NK-92 (cell line): Measurements from ENCODE around the gene SLC14A1.

Experiments used
- DNase-seq: peaks from one replicate; lab custom pipeline; 2025; ENCODE audit not compliant: unreplicated experiment; lab: John Stamatoyannopoulos, UW

SLC14A1 gene

DNA sequence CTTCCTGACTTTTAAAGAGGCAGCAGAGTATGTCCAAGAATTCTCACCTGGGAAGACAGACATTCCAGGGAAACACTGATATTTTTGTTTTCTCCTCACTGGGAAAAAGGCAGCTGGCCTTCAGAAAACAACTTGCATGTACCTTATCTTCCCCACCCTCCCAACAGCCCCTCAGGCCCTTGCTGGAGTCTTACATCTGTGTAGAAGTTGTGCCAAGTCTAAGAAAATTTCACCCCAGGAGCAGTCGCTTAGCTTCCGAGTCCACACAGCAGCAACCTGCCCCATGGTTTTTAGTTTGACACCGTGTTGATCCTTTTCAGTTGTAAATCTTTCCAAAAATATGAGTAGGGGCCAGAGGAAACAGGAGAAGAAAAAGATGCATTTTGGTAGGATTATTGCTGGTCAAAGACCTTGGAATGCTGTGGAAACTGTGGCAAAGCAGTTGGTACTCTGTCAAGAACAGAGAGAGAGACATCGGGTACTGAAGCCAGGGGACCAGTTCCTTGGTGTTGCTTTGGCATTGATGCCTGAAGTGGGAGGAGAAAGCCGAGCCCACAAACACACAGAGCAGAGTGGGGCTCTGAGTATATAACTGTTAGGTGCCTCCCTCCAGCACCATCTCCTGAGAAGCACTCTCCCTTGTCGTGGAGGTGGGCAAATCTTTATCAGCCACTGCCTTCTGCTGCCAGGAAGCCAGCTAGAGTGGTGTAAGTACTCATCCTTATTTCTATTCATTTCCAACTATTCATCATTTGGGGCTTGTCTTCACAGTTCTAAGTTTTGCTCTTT is at the start of gene SLC14A1:
TSS of gene SLC14A1 (plus strand) at position 615 of the 789 bp plus-strand sequence. CDS start 6,140 bp downstream, outside the sequence.
- DNase-seq, result no peak

GRCh38 chr18:45677276-45677807 is 46.6 kb upstream of the SLC14A1 start:
- DNase-seq, result no peak

DNA sequence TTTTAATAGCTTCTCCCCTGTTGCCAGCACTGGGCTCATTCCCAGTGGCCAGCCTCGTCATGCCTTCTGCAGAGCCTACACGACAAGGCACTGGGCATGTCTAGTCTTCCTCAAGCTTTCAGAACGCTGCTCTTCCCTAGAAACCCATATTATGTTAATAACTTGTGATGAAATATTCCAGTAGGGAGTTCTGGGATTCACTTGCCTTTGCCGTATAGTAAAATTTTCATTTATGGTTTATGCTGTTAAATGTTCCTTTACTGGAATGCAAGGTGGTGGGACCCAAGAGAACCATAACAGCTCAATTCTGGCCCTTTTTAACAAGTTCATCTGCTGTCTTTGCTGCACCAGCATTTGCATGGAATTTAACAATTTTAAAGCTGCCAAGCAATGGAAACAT is 45.5 kb upstream of the SLC14A1 start:
- no peak for DNase-seq

DNA sequence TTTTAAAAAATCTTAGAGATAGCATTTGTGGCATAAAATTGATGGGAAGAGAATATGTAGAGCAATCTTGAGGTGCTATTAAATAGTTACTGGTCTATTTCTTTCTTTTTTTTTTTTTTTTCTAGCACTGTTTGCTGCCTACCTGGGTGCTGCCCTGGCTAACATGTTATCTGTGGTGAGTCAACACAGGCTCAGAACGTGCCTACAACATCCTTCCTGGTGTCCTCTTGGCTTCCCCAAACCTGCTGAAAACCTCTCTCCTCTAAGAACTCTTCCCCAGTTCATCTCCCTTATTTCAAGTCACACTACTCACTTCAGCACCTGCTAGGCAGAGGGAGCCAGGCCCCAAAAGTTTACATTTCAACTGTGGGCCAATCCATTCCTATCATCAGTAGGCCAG is 45.1 kb upstream of the SLC14A1 start:
- no peak for DNase-seq

- no peak for DNase-seq
Observed at GRCh38 chr18:45680066-45680690, 43.8 kb upstream of the SLC14A1 start.

GRCh38 chr18:45682181-45682580 is 41.8 kb upstream of the SLC14A1 start:
- DNase-seq, result no peak

DNA sequence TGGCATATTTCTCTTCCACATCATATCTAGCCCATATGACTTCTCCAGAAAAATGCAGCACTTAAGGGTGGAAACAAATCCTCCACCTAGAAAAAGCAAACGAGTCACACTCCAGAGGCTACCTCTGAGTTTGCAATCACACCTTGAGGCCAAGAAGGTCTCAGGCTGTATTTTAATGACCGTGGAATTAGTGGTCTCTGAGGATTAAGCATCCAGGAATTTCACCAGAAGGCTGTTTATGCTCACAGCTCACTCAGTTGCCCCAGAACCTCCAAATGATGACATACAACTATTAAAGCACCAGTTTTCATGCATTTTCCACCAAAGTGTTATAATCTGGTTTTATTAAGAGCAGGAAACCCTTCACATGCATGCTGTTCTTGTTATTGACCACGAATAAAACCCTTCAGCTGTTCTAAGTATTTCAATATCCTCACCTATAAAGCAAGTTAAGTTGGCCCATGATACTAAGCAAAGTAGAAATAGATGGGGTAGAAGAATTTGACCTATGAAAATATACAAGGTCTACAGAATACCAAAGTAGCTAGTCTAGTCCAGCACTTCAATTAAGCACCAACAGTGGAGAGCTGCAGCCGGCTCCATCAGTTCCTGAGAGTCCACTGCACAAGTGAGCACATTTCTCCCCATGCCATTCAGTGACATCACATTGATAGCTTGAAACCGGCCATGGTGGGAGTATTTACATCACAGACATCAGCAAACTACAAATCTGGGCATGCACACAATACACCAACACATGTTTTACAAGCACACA is 39.5 kb upstream of the SLC14A1 start:
- no peak for DNase-seq

GRCh38 chr18:45686891-45687611 is 36.9 kb upstream of the SLC14A1 start:
- DNase-seq, result no peak

GRCh38 chr18:45687621-45688020 is 36.4 kb upstream of the SLC14A1 start:
- DNase-seq, result no peak

- no peak for DNase-seq
Observed at GRCh38 chr18:45688113-45688512, 35.9 kb upstream of the SLC14A1 start.

GRCh38 chr18:45688833-45689232 is 35.1 kb upstream of the SLC14A1 start:
- DNase-seq, result no peak

DNA sequence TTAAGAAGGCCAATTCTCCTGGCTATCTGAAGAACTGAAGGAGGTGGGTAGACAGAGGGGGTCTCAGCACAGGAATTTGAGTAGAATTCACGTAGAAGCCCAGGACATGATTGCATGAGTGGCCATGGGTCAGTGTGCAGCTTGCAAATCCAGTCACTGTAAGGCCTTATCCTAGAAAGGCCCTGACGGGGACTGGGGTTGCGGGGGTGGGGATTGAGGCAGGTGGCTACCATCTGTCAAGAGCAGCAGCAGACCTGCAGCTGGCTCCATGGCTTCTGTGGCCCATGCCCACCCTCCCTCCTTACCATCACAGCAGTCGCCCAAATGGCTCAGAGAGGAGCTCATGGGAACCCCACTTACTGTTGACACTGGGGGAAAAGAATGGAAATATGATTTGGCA is 34.6 kb upstream of the SLC14A1 start:
- DNase-seq, result no peak

DNA sequence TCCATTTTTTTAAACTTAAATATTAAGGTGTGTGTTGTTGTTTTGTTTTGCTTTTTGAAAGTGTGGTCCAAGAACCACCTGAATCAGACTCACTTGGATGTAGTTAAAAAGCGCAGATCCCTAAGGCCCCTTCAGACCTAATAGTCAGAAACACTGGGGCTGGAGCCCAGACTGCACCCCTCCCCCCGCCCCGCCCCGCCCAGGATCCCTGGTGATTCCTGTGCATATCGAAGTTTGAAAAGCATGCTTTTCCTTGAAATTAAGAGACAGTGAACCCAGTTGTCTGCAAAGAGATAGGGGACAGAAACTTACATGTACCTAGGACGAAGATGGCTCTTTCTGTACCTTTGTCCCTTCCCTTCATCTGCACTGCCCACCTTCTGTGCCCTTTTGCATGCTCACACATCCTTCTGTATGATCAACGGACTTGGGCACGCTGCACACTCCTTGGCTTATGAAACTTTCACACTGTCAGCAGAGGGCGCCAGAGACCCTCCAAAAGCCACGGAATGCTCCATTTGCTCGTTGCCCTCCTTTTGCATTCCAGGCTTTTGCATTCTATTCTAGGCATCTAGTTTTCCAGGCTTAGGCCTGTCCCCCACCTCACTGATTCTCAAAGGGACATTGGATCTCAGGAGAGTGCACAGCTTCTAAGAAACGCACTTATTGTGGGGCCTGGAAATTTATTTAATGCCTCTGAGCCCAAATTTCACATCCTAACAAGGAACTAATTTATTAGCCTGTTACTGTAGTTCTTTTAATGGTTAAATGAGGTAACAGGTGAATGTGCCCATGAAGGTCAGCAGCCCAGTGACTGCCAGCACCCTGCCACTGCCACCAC is 32.8 kb upstream of the SLC14A1 start:
- no peak for DNase-seq

DNA sequence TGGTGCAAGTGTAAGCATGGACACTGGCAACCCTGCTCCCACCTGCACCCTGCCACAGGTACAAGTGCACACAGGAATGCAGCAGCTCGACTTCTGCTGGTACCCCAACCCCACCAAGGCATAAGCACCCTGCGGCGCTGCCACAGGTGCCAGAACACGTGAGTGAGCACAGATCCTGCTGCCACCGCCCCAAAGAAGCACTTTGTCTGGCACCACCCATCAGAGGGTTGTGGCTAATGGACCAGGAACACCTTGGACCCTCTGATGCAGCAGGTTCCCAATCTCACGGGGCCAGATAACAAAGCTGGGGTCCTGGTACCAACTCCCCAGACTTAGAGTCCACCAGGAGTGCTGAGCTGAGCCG is 32.2 kb upstream of the SLC14A1 start:
- no peak for DNase-seq

DNA sequence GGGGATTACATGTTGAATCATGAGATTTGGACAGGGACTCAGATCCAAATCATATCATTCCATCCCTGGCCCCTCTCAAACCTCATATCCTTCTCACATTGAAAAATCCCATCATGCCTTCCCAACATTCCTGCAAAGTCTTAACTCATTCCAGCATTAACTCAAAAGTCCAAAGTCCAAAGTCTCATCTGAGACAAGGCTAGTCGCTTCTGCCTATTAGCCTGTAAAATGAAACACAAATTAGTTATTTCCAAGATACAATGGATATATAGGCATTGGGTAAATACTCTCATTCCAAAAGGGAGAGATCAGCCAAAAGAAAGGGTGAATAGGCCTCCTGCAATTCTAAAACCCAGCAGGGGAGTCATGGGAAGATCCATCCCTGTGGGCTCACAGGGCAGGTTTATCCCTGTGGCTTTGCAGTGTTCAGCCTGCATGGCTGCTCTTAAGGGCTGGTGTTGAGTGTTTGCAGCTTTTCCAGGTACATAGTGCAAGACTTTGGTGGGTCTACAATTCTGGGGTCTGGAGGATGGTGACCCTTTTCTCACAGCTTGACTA is 21.2 kb upstream of the SLC14A1 start:
- DNase-seq, result no peak

- DNase-seq, result no peak
Observed at GRCh38 chr18:45708831-45709230, 15.2 kb upstream of the SLC14A1 start.

DNA sequence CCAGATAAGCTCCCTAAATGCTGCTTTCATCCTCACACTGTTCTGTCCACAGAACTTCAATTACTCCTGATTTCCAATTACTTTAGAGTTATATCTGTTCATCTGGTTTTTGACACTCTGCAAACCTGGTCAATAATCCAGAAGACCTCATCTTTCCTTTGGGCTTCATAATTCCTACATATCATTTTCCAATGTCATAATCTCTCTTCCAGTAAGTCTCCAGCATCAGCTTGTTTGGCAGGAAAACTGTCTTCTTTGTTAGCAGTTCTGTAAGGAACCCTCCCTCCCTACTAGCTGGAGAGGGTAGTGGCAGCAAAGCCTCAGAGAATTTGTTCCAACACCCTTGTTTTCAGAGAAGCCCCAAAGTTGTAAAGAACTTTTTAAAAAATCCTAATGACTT is 11.9 kb upstream of the SLC14A1 start:
- no peak for DNase-seq

DNA sequence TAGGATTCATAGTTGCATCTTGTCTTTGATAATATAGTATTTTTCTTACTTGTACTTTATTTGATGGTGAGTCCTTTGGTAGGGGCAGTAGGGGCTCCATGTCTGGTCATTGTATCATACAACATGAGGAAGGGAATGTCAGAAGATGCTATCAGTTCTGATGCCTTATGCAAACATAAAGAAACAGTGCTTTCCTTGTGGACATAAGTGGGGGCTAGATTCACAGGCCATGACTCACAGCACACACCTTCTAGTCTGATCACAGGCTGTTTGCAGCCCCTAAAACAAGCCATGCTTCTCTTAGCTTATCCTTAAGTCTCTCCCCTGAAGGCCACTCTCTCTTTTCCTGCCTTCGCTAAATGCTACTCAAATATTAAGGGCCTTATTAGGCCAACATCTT is 10.7 kb upstream of the SLC14A1 start:
- DNase-seq, result no peak

GRCh38 chr18:45715212-45715780 is 8.7 kb upstream of the SLC14A1 start:
- DNase-seq, result no peak

DNA sequence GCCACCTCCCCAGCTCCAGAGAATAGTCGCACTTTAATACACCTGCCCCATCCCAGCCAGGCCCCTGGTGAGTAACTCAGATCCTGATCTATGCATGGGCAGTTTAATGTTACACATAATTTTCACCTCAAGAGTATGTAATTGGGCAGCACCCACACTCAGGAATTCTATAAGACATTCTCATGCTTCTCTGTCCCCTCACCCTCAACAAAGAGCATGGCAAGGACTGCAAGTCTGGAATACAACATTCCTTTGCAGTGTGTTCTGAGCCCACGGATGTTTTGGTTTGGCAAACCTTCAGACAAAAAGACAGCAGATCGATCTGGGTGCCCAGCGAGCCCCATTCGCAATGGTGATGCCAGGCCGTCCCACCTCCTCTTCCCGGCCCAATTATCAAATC is 4.9 kb upstream of the SLC14A1 start:
- no peak for DNase-seq
